Renal pelvis (tissue), 4 donors: ENCODE data around the gene MAP2. TPM values are rescaled to one million over a fixed set of nuclear protein-coding genes. Genes with fewer than 3 reads are reported as not detected.
"Not testable (repeated sequence)": the region's sequence is repeated elsewhere in the genome, so short reads cannot be mapped to it uniquely, and the experiment has no call there.

Experiments used
- DNase-seq: peaks from one replicate; pipeline ENCODE4 v3.0.0-alpha.2; 2013
- polyA plus RNA-seq, 3 donors: library from polyadenylated mRNA; unstranded; fragments of 120-200 nt; gene quantifications; one replicate each; pipeline ENCODE4 v1.2.1, GENCODE V29; 2013; ENCODE audit not compliant: insufficient read length in 3 of 3

Gene MAP2
- polyA plus RNA-seq, 3 donors: 27.9 to 31.7 (median 28.4) TPM

DNA sequence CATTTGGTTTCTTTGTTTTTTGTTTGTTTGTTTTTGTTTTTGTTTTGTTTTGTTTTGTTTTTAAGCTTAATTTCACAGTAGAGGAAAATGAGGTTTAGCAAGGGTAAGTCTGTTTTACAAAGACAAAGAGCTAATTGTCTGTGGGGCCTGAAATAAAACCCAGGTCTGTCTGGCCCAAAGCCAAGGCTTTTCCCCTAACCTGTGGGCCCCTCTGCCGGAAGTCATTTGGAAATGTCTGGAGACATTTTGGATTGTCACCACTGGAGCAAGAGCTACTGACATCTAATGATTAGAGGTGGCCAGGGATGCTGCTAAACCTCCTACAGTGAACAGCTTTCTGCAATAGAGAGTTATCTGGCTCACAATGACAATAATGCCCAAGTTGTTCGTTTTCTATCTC is 167.2 kb downstream of the MAP2 start:
- no peak for DNase-seq

DNA sequence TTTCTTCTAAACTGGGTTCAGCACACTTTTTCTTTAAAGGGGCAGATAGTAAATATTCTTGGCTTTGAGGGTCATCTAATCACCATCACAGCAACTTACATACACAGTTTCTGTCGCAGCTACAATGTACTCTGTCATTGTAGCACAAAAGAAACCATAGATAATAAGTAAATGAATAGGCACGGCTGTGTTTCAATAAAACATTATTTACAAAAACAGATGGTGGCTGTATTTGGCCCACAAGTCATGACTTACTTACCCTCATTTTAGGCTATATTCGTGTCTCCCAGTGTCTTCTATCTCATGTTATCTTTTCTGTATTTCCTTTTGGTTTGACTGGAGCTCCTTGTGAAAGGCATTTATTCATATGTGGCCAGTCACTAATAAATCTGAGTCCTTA is 168.3 kb downstream of the MAP2 start:
- DNase-seq: no peak

DNA sequence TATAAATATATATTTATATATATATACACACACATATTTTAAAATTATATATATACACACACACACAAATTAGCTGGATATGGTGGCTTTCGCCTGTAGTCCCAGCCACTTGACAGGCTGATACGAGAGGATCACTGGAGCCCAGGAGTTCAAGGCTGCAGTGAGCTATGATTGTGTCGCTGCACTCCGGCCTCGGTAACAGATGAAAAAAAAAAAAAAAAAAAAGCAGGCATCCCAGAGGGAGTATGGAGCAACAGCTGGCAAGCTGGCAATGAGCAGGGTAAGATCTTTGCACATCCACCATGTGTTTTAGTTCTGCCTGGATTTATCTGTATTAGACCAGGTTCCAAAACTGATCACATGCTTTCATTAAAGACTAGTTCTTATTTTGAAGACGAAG is 170.1 kb downstream of the MAP2 start:
- DNase-seq: no peak

DNA sequence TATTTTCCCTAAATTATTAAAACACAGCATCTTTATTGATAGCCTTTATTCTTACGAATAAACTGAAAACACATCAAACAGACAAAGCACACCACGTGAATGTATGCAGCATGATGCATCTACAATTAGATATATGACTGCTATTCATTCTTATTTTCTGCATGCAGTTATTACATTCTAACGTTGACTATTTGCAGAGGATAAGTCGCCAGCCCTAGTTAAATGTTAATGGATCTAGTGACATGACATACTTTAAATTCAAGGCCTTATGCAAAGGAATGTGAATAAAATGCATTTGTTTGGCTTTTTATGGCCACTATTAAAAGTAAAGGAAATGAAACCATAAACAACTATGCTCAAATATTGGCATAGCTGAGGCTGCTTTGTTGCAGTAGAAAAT is 172.4 kb downstream of the MAP2 start:
- no peak for DNase-seq

DNA sequence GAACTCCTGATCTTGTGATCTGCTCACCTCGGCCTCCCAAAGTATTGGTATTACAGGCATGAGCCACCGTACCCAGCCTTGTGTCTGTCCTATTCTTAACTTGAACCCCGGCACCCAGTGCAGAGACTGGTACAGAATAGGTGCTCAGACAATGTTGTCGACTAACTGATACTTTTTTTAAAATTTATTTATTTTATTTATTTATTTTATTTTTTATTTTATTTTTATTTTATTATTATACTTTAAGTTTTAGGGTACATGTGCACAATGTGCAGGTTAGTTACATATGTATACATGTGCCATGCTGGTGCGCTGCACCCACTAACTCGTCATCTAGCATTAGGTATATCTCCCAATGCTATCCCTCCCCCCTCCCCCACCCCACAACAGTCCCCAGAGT is 174.4 kb downstream of the MAP2 start:
- not testable (repeated sequence) for DNase-seq

DNA sequence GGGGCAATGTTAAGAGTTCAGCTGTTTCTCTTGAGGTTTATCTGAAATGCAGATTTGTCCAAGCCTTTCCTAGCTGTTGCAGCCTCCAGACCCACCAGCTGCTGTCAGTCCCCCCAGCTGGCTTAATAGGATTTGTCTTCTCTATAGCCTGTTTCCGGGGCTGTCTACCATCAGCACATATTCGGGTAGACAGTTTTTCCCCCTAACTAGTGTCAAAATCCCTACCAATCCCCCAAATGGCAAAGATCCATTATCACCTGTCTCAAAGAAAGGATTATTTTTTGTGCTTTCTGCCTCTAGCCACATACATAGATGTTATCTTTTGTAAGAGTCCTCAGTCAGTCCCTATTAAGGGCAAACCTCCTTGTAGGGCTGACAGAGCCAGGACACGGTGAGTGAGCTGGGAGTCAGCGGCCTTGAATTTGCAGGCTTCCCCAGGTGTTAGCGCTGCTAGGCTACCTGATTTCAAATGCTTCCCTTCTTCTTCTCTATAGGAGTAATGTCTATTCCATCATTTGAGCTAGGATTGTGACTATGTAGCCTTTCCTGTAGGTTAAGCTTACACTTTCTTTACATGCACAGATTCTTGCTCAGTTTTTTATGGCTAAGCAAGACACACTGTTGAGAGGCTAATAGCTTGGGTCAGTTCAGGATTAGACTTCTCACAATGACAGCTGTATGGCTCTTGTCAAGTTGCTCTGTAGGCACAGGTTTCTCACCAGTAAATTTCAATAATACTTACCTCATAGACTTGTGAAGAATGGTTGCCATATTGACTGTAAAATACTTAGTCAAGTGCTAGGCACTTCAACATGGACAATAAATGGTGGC is 176.7 kb downstream of the MAP2 start:
- DNase-seq: no peak

DNA sequence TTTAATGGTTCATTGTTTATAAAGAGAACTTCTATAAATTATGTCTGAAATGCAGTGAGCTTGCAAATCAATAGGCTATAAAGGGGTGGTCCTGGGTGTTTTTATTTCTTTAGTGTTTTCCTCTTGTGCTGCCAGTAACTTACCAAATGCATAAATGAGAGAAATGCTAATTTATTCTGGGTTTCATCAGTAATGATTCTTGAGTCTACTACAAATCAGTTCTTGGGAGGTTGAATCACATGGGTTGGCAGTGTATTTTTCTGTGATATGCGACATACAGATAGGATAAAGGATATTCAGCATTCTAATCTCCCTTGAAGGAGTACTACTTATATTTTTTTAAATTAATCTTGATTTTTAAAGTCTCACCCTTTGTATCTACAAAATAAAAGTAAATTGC is 177.7 kb downstream of the MAP2 start:
- no peak for DNase-seq

DNA sequence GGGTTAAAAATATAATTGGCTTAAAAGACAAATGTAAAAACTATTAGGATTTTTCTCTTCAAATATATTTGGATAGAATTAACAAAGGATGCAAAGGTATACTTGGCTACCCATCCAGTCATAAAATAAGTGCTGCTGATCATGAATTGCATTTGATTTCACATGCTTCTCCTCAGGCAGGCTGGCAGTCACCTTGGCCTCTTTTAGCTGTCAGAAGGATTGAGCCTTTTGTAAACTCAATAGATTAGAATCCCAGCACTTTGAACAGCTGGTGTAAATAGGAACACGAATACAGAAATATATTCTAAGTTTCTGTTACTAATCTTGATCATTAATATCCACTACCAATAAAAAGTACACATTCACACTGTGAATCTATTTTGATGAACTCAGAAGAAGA is 178.4 kb downstream of the MAP2 start:
- no peak for DNase-seq

DNA sequence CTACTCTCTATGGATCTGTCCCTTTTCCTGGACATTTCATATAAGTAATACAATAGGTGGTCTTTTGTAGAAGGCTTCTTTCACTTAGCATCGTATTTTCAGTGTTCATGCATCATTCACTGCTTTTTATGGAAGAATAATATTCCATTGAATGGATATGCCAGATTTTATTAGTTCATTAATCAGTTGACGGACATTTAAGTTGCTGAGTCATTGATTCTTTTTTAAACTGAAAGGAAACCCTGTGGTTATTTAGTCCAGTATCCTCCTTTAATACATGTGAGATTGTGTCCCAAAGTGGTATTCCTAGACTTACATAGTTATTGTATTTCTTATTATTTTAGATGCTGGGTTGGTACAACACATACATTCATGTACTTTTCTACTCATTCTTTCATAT is 185.7 kb downstream of the MAP2 start:
- DNase-seq: no peak

DNA sequence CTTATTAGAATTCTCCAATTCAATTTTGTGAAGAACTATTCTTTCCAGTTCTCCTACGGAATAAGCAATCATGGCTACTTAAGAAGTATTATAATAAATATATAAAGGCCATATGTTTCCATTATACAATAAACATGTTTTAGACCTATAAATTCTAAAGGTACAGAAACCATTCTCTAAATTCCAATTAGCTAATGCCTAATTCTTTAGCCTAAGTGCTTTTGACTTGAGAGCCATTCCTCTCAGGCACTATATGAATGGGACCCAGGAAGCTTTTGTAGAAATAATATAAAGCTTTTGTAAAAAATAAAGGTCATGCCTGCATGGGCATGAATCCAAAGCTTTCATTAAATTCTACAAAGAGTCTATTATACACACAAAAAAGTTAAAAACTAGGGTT is 186.8 kb downstream of the MAP2 start:
- no peak for DNase-seq

DNA sequence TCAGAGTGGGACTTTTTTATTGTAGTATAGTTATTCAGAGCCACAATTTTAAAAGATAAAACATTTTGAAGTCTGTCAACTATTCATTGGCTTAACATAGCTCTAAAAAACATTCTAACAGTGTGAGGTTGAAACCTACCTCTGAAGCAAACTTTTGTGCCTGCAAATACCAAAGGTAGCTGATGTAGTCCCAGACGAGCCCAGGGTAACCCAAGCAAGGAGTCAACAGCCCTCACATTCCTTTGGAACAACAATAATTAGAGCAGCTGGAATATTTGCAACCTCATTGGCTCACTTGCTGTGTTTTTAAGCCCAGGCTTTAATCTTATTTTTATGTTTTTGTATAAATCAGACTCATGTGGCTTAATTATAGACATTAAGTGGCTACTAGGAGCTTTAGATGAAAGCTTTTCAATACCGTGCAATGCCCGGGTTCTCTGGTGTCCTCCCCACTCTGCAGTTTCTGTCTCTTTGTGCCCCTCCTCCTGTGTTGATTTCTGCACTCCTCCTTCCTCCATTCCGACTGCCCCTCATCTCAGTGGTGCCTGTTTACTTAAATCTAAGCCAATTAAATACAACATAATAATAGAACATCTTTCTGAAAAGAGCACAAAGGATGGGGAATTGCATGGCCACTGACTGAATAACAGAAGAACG is 189.9 kb downstream of the MAP2 start:
- no peak for DNase-seq

DNA sequence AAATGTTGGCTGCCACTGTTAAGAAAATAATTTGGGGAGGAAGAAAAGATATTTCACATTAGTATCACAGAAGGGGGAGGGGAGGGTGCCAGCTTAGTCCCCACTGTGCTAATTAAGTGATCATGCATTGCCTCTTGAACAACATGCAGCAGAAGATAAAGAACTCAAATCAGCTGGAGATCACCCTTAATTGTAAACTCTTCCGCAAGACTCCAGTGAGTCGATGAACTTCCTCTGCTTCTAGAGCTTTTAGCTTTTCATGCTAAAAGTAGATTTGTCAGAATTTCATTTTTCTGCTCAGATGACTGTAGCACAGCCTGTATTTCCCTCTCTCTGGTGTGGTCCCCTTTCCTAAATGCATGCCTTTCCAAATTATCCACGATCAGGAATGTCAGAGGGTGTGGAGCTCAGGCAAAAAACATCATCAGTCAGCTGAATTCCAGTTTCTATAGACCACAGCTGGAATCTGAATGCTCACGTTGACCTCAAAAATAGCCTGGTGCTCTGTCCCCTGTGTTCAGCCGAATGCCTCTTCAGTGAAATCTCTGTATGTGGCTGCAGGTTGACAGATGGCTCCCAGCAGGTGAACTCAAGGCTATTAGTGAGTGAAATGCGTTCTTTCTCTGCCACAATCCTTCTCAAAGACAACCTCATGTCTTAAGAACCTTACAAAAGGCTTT is 191.0 kb downstream of the MAP2 start:
- no peak for DNase-seq

DNA sequence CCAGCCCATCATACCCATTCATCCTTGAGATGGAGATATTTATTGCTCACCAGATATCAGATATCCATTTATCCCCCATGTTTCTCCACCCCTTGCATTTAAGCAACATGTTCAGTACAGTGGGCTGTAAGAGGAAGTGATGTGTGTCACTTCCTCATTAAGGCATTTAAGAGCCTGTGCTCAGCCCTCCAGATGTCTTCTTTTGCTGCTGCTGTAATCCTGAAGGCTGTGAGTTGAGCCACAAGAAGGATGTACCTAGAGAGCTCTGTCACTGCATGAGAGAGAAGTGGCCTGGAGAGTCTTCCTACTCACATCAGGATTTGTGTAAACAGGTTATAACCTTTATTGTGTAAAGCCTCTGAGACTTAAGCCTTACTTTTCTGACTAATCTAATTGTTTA is 195.9 kb downstream of the MAP2 start:
- DNase-seq: no peak

DNA sequence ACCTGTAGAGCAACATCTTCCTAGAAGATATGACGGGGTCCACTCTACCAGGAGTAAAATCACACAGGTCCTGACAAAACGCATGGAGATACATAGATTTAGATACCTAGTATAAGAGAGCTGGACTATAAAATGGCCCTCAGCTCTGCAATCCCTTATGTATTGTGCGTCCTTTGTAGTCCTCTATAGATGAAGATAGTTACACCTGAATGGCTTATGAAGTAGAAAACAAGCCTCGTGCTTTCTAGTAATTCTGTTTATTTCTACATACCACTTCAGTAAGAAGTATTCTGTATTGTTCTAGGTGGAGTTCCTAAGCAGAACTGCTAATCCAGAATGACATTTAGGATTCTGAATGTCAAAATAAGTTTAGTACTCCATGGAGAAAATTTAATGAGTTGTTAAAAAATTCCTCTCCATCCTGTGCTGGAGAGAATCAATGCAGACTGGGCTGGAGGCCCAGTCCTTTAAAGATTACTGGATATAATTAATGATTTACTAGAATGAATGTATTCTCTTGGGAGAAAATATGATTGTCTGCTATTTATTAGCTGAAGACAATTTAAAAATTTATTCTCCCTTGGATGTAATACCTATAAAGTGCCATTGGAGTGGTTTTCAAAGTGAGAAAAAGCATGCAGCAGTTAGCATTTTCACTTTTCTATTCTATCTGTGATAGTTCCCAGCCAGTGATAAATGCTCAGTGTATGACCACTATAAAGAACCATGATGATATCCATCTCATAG is 200.5 kb downstream of the MAP2 start:
- no peak for DNase-seq

DNA sequence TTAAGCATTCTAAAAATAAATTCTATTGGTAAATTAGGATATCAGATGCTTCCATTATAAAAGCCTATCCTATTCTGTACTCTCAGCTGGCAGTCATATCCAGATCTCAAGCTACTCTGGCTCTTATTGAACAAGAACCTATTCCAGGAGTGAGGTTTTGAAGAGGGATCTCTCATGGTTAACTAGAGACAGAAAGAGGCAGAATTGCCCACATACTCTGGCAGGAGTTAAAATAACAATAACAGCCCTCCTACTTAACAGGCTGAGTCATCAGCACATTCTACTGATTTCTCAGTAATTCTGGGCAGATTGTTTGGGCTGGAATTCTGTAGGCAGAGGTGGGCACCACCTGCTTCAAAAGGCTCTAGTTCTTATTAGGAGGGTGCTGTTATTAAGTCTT is 205.8 kb downstream of the MAP2 start:
- no peak for DNase-seq

DNA sequence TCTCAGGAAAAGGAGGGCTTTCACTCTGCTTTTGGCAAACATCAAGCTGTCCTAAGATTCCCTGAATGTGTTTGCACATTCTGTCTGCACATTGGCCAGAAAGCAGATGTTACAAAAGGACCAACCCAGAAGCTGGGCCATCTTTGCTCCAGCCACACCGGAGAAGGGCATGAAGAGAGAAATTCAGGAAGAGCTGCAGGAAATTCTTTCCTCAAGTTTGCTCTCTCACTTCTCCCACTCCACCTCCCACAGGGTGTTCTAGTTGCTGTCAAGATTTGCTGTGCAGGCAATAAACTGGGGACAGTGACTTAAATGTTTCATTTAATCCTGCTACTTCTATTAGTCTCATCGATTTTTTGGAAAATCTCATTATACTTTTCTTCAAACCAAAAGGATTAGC is 210.1 kb downstream of the MAP2 start:
- DNase-seq: no peak

DNA sequence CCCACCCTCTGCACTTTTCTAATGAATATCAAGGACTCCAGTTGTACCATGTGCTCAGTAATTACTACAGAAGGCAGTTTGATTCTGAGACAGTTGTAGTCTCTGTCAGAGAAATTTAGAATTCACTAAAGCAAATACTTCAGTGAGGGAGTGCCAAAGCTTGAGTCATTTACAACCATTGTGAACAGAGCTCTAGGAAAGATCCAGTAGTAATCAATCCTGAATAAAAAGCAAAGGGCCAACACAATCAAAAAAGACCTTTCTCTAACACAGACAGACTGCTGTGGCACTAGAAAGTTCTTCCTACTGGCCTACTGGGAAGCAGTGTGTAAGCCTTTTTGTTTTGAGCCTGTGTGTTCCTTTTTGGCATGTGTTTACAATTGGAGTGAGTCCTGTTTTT is 212.2 kb downstream of the MAP2 start:
- no peak for DNase-seq

DNA sequence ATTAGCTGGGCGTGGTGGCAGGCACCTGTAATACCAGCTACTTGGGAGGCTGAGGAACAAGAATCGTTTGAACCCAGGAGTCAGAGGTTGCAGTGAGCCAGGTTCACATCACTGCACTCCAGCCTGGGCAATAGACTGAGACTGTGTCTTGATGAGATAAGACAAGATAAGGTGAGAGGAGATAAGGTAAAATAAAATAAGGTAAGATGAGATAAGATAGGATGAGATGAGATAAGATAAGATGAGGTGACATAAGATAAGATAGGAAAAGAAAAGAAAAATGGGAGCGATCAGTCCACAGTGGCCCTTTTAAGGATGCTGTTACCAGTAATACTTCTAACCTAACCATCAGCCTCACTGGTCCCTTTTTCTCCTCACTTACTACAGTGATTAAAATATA is 213.4 kb downstream of the MAP2 start:
- DNase-seq: no peak

DNA sequence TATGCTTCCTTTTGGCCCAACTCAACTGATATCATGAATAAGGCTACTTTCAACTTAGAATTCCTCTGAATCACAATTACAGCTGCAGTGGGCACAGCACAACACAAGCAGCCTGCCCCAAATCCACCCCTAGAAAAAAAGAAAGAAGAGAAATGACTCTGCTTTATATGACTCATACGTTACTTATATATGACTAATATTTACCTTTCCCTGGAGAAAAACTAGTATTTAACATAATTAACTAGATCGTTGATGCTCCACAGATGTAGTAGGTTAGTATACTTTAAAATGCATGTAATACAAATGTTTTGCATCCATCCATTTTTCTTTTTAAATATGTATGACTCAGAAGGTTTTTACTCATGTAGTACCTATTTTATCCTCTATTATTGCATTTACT is 214.5 kb downstream of the MAP2 start:
- no peak for DNase-seq

DNA sequence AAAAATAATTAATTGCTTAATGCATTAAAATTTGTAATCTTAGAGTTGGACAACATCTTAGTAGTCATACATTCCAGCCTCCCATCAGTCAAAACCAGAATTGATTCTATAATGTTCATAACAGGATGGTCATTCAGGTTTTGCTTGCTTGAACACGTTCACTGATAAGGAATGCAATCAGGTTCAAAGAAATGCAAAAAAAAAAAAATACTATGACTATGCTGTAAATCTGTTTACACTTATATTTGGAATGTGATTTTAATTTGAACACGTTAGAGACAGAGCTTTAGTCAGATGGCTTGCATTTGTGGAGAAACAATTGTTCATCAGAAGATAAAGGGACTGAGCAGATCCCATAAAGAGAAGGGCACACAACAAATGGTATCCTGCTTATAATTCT is 216.5 kb downstream of the MAP2 start:
- DNase-seq: no peak

DNA sequence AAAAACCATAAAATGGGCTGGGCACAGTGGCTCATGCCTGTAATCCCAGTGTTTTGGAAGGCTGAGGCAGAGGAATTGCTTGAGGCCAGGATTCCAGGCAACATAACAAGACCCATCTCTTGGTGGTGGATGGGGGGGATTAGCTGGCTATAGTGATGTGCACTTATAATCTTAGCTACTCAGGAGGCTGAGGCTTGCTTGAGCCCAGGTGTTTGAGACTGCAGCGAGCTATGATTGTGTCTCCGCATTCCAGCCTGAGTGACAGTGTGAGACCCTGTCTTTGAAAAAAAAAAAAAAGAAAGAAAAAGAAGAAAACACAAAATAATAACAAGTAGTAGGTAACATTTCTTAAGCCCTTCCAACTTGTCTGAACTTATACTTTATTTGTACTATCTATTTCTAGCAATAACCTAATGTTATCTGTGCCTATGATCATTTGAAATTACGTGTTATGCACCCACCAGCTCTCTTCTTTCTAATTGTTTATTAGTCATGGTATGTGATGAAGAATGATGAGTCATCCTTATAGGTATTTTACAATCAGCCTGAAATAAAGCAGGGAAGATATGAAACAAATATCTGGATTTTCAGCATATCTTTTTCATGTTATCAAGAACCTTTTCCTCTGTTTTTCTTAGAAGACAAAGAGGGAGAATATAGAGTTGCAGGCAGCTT is 218.4 kb downstream of the MAP2 start:
- DNase-seq: no peak

DNA sequence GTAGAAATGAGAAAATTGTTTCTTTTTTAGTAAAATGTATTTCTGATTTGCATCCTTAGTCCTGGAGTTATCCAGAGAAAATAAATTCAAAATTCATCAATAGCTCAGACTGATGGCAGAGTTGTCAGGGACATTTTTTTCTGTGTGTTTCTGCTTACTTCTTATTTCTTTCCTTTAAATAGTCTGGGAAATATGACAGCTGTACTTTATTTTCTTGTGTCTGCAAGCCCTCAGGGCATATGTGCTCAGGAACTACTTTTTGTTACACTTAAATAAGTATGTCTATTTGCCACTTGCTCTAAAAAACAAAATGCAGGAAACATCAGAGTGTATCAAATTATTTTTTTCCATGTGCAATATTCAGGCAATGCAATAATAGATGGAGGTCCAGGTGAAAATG is 221.0 kb downstream of the MAP2 start:
- DNase-seq: no peak
